Transverse colon (tissue), 4 donors: Measurements from ENCODE around the gene CBX8. TPM values are rescaled to one million over a fixed set of nuclear protein-coding genes. Genes with fewer than 3 reads are reported as not detected.

Source experiments
- DNase-seq: peaks from one replicate; pipeline ENCODE4 v3.0.0-alpha.2; 2019
- H3K27ac ChIP-seq, 4 donors: fragments of 200-600 bp; sonication (generic); 2 replicates each; pipeline ENCODE4 v1.5.1; 2016 to 2018; ENCODE audit warnings: inconsistent platforms in 4 of 4
- H3K27me3 ChIP-seq: fragments of 200-600 bp; sonication (generic); 2 replicates; pipeline ENCODE4 v1.5.1; 2017; ENCODE audit warnings: inconsistent platforms
- H3K36me3 ChIP-seq, 4 donors: fragments of 200-600 bp; sonication (generic); 2 replicates each; pipeline ENCODE4 v1.5.1; 2017 to 2019; ENCODE audit warnings: inconsistent platforms in 4 of 4
- H3K4me1 ChIP-seq, 4 donors: fragments of 200-600 bp; sonication (generic); 2 replicates each; pipeline ENCODE4 v1.5.1; 2017 to 2020; ENCODE audit warnings: inconsistent platforms in 4 of 4
- H3K4me3 ChIP-seq, 4 donors: fragments of 200-600 bp; sonication (generic); 1 replicate in 1 of 4; 2 replicates in 3 of 4; pipeline versions ENCODE4 v1.5.1 to v1.6.1; 2017 to 2019; ENCODE audit warnings: inconsistent platforms in 4 of 4
- H3K9me3 ChIP-seq, 2 donors: fragments of 200-600 bp; sonication (generic); 2 replicates each; pipeline ENCODE4 v1.5.1; 2017 to 2019; ENCODE audit warnings: inconsistent platforms in 2 of 2
- EP300 ChIP-seq: sonication (generic); formaldehyde crosslinking; IDR thresholded peaks from one replicate; pipeline ENCODE4 v1.6.1; 2017; ENCODE audit warnings: antibody characterized with exemption, low read depth
- POLR2A ChIP-seq: fragments of 450-650 bp; IDR thresholded peaks from one replicate; pipeline ENCODE4 v1.6.1; 2016; ENCODE audit warnings: antibody characterized with exemption, mild to moderate bottlenecking, moderate library complexity
- POLR2AphosphoS5 ChIP-seq, 3 donors: sonication (generic); formaldehyde crosslinking; IDR thresholded peaks; one replicate each; pipeline ENCODE4 v1.6.1; 2016; ENCODE audit warnings: antibody characterized with exemption in 3 of 3
- WGBS, 2 donors: methylation state at CpG; one replicate each; pipeline ENCODE4 v1.1.5; 2018; ENCODE audit warnings: low coverage in 1 of 2; 5-methylcytosine and 5-hydroxymethylcytosine counted together
- in situ Hi-C, 4 donors: fragments of 200-750 bp; cut with MboI; loops; one replicate each; pipeline versions ENCODE4 v1.15.0 to v1.15.1; 2017; ENCODE audit warnings: low sequenced_read_pairs in 3 of 4, low pct_ligation_motif_present in 1 of 4, low pct_unique_long_range_greater_than_20kb in 1 of 4
- intact Hi-C: fragments of 100-400 bp; cut with DNase I; formaldehyde crosslinking; loops from one replicate; pipeline ENCODE4 v1.15.1; 2023; ENCODE audit warnings: low total_unique reads
- total RNA-seq, 4 donors: library from RNA; depleted of rRNA; stranded (reverse); fragments of >200 nt; gene quantifications; one replicate each; pipeline ENCODE4 v1.1.0, GENCODE V29; 2016
- TF ChIP-seq, protein P1 (sequence below), 5 experiments: fragments of 200-600 bp in 3 of 5; fragments of 450-650 bp in 2 of 5; sonication (generic) in 3 of 5; IDR thresholded peaks; 1 replicate in 2 of 5; 2 replicates in 3 of 5; pipeline ENCODE4 v1.5.1; 2016 to 2017; ENCODE audit warnings: antibody characterized with exemption in 5 of 5, inconsistent platforms in 3 of 5, mild to moderate bottlenecking in 2 of 5, moderate library complexity in 1 of 5

The CBX8 gene
- total RNA-seq, 4 donors from 2014 or later: 1.5 to 4.4 (median 3.1) TPM

DNA sequence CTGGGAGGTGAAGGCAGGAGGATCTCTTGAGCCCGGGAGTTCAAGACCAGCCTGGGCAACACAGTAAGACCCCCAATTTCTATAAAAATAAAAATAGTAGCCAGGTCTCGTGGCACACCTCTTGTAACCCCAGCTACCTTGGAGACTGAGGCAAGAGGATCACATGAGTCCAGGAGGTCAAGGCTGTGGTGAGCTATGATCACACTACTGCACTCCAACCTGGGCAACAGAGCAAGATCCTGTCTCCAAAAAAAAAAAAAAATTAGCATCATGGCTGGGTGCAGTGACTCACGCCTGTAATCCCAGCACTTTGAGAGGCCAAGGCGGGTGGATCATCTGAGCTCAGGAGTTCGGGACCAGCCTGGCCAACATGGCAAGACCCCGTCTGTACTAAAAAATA, 25.6 kb downstream of the CBX8 start:
- no peaks in the 10 kb centered on the region for H3K9me3 ChIP-seq
- H3K27ac ChIP-seq: no peak overlapping the region
- H3K4me3 ChIP-seq: no peak overlapping the region
- TF ChIP-seq POLR2AphosphoS5 (IDR thresholded peaks at IDR 0.05) (no peak), EP300 (no peak), POLR2A (no peak)
- TF ChIP-seq, protein P1, sequence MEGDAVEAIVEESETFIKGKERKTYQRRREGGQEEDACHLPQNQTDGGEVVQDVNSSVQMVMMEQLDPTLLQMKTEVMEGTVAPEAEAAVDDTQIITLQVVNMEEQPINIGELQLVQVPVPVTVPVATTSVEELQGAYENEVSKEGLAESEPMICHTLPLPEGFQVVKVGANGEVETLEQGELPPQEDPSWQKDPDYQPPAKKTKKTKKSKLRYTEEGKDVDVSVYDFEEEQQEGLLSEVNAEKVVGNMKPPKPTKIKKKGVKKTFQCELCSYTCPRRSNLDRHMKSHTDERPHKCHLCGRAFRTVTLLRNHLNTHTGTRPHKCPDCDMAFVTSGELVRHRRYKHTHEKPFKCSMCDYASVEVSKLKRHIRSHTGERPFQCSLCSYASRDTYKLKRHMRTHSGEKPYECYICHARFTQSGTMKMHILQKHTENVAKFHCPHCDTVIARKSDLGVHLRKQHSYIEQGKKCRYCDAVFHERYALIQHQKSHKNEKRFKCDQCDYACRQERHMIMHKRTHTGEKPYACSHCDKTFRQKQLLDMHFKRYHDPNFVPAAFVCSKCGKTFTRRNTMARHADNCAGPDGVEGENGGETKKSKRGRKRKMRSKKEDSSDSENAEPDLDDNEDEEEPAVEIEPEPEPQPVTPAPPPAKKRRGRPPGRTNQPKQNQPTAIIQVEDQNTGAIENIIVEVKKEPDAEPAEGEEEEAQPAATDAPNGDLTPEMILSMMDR (IDR thresholded peaks at IDR 0.05): no peak
- WGBS, 2 donors: 87 to 89% methylated on average over 3 to 6 of the region's 6 CpGs
- H3K4me1 ChIP-seq: peaks cover 0 to under 1% (median 0%) of the 10 kb centered on the region in 4 donors
- H3K36me3 ChIP-seq: no peaks in the 10 kb centered on the region
- DNase-seq: no peak
- H3K27me3 ChIP-seq: peaks cover 77% of the 10 kb centered on the region
- intact Hi-C loops: no loop called here
- in situ Hi-C loops: no loop called here

- peaks cover 74% of the 10 kb centered on the region for H3K27me3 ChIP-seq
- H3K27ac ChIP-seq: no peak overlapping the region
- intact Hi-C loops: no loop called here
- TF ChIP-seq POLR2AphosphoS5 (IDR thresholded peaks at IDR 0.05): no peak
- no peak for TF ChIP-seq POLR2A
- no peak for TF ChIP-seq EP300
- TF ChIP-seq, protein P1 (IDR thresholded peaks at IDR 0.05): no peak
- 79 to 100% methylated on average over 1 to 25 of the region's 28 CpGs for WGBS, 2 donors
- no peaks in the 10 kb centered on the region for H3K4me1 ChIP-seq
- in situ Hi-C loops: no loop called here
- DNase-seq: no peak
- no peak overlapping the region for H3K4me3 ChIP-seq
- H3K36me3 ChIP-seq: no peaks in the 10 kb centered on the region
- no peaks in the 10 kb centered on the region for H3K9me3 ChIP-seq
These were observed 27.0 kb downstream of the CBX8 start for GRCh38 chr17:79769570-79770506.

DNA sequence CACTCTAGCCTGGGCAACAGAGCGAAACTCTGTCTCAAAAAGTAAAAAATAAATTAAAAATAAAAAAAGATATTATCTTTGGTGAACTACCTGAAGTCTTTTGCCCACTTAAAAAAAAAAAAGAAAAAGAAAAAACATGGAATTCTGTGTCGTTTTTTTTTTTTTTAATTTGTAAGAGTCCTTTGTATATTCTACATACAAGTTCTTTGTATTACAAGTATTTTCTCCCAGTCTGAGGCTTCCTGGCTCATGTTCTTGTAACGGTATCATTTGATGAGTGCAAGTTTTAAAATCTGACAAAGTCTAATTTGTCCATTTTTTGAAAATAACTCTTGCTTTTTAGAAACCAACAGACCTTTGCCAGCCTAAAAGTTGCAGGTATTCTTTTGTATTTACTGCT, 31.2 kb downstream of the CBX8 start:
- WGBS, 2 donors: 57 to 78% methylated on average over 3 of the region's 3 CpGs
- H3K9me3 ChIP-seq: no peaks in the 10 kb centered on the region
- TF ChIP-seq, protein P1 (IDR thresholded peaks at IDR 0.05): no peak
- TF ChIP-seq EP300: no peak
- no peak for TF ChIP-seq POLR2AphosphoS5 (IDR thresholded peaks at IDR 0.05)
- no peak for TF ChIP-seq POLR2A
- no peak for DNase-seq
- peaks cover 35% of the 10 kb centered on the region for H3K27me3 ChIP-seq
- no peaks in the 10 kb centered on the region for H3K36me3 ChIP-seq
- no peak overlapping the region for H3K4me3 ChIP-seq
- intact Hi-C loops (no loop called here), in situ Hi-C loops (no loop called here)
- H3K4me1 ChIP-seq: no peaks in the 10 kb centered on the region
- no peak overlapping the region for H3K27ac ChIP-seq

DNA sequence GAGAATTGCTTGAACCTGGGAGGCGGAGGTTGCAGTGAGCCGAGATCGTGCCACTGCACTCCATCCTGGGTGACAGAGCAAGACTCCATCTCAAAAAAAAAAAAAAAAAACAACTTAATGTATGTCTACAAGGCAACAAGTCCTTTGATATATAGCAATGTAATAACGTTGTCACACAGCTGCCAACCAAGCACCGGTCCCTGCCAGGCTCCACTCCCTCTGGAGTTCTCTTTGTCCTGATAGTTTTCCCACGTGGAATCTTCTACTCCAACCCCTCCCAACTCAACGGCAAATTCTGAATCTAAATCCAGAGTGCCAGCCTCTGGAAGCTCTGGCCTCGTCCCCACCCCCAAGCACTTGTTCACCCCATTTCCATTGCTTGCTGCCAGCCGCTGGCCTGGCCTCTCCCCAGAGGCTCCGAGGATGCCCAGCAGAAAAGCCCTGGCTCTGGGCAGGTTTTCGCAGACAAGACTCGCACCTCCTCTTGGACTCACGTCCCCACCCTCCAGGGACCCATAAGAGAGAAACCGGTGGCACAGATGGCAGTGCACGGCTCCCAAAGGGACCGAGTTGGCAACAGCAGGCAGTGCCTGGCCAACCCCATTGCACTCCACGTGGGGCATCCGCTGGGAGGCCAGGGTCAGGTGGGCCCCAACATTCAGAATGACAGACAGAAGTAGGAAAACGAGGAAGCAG, 34.8 kb downstream of the CBX8 start:
- Histone ChIP-seq H3K4me3 (no peak overlapping the region), H3K4me1 (no peaks in the 10 kb centered on the region), H3K27ac (no peak overlapping the region), H3K36me3 (no peaks in the 10 kb centered on the region), H3K9me3 (no peaks in the 10 kb centered on the region), H3K27me3 (peaks cover 27% of the 10 kb centered on the region)
- 68 to 74% methylated on average over 5 to 19 of the region's 19 CpGs for WGBS, 2 donors
- TF ChIP-seq, protein P1 (IDR thresholded peaks at IDR 0.05): no peak
- no peak for TF ChIP-seq EP300
- TF ChIP-seq POLR2AphosphoS5 (IDR thresholded peaks at IDR 0.05): no peak
- no peak for TF ChIP-seq POLR2A
- intact Hi-C loops: no loop called here
- in situ Hi-C loops: no loop called here
- DNase-seq: no peak
